ENCODE results near the gene SMC3. TPM values are rescaled to one million over a fixed set of nuclear protein-coding genes. Genes with fewer than 3 reads are reported as not detected.
"Not testable (repeated sequence)": the region's sequence is repeated elsewhere in the genome, so short reads cannot be mapped to it uniquely, and the experiment has no call there.

The SMC3 gene
- total RNA-seq, 6 experiments from 2014 or later: 26.0 to 40.5 (median 38.0) TPM

GRCh38 chr10:110617425-110618229 lies 50.1 kb downstream of the SMC3 start:
- H3K27me3 Mint-ChIP-seq (ENCODE audit: insufficient read depth): peaks cover 5% of the 10 kb centered on the region

GRCh38 chr10:110618230-110618610 lies 50.7 kb downstream of the SMC3 start:
- DNase-seq: no peak
- TF ChIP-seq CTCF (IDR thresholded peaks at IDR 0.05): no peak
- Mint-ChIP-seq H3K27me3 (ENCODE audit: insufficient read depth) (peaks cover 5% of the 10 kb centered on the region), H3K9me3 (no peaks in the 10 kb centered on the region), H3K4me3 (no peak overlapping the region), H3K4me1 (ENCODE audit: low read depth) (peaks cover 15% of the 10 kb centered on the region), H3K36me3 (ENCODE audit: low read depth) (no peaks in the 10 kb centered on the region), H3K27ac (no peak overlapping the region)

More at GRCh38 chr10:110617425-110618229, 50.1 kb downstream of the SMC3 start:
- Mint-ChIP-seq H3K27ac (no peak overlapping the region), H3K9me3 (no peaks in the 10 kb centered on the region), H3K4me3 (no peak overlapping the region), H3K36me3 (ENCODE audit: low read depth) (no peaks in the 10 kb centered on the region), H3K4me1 (ENCODE audit: low read depth) (peaks cover 15% of the 10 kb centered on the region)
- no peak for TF ChIP-seq CTCF (IDR thresholded peaks at IDR 0.05)
- no peak for DNase-seq

GRCh38 chr10:110619514-110620397 lies 52.3 kb downstream of the SMC3 start:
- no peak for TF ChIP-seq CTCF (IDR thresholded peaks at IDR 0.05)
- DNase-seq: no peak
- Mint-ChIP-seq H3K27me3 (ENCODE audit: insufficient read depth) (peaks cover 16% of the 10 kb centered on the region), H3K9me3 (no peaks in the 10 kb centered on the region), H3K36me3 (ENCODE audit: low read depth) (no peaks in the 10 kb centered on the region), H3K4me3 (no peak overlapping the region), H3K4me1 (ENCODE audit: low read depth) (peaks cover 11% of the 10 kb centered on the region), H3K27ac (no peak overlapping the region)

- Mint-ChIP-seq H3K4me3 (no peak overlapping the region), H3K36me3 (ENCODE audit: low read depth) (no peaks in the 10 kb centered on the region), H3K4me1 (ENCODE audit: low read depth) (peaks cover 5% of the 10 kb centered on the region), H3K27ac (no peak overlapping the region), H3K9me3 (no peaks in the 10 kb centered on the region), H3K27me3 (ENCODE audit: insufficient read depth) (peaks cover 17% of the 10 kb centered on the region)
- DNase-seq: no peak
- no peak for TF ChIP-seq CTCF (IDR thresholded peaks at IDR 0.05)
Observed at GRCh38 chr10:110620398-110620719, 52.9 kb downstream of the SMC3 start.

- DNase-seq; H3K27ac Mint-ChIP-seq; H3K9me3 Mint-ChIP-seq; H3K4me1 Mint-ChIP-seq (ENCODE audit: low read depth); H3K4me3 Mint-ChIP-seq; H3K36me3 Mint-ChIP-seq (ENCODE audit: low read depth): not testable (repeated sequence)
- H3K27me3 Mint-ChIP-seq (ENCODE audit: insufficient read depth): peaks cover 29% of the 10 kb centered on the region
Observed at GRCh38 chr10:110623316-110623715, 55.8 kb downstream of the SMC3 start.
